NCI-H526 (cell line): ENCODE data around the gene CPT2.
A peak's percentile ranks its signal among the peaks of the same experiment; 100 is the strongest.
"Not testable (repeated sequence)": the region's sequence is repeated elsewhere in the genome, so short reads cannot be mapped to it uniquely, and the experiment has no call there.

Source experiments
- DNase-seq, 2 experiments: peaks; one replicate each; lab custom pipeline; 2025; lab: John Stamatoyannopoulos, UW

CPT2 gene

DNA sequence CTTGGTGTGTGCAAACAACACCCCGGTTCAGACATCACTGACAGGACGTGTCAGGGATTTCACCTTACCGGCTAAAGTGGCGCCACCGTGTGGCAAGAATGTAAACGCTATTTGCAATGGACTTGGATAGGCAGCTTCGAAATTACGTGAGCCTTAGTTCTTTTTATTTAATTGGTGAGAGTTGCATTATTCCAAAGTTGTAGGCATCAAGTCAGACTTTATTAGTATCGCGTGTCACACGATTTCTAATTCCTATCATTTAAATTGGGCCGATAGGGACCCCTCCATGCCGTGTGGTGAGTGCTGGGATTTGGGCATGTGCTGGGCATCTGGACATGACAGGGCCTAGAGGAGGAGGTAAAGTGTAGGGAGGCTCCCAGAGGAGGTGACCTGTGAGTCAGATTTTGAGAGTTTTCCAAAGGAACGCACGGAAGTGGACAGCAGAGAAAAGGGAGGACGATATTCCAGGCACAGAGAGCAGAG lies 14.5 kb upstream of the CPT2 start:
- DNase-seq = peak; percentile 14 to 84

DNA sequence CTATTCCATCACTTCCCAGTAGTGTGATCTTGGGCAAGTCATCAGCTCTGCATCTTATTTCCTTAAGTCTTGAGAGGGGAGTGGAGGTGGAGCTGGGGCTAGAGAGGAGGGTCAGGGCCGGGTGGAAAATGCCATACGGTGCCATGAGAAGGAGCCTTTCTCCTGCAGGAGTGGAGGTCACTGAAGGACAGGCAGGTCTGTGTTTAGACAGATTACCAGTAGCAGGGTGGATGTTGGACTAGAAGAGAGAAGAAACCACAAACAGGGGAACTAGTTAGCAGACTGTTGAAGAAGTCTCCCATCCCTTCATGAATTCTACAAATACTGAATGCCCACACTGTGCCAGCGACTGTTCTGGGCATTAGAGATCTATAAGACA lies 13.9 kb upstream of the CPT2 start:
- no peak for DNase-seq

DNA sequence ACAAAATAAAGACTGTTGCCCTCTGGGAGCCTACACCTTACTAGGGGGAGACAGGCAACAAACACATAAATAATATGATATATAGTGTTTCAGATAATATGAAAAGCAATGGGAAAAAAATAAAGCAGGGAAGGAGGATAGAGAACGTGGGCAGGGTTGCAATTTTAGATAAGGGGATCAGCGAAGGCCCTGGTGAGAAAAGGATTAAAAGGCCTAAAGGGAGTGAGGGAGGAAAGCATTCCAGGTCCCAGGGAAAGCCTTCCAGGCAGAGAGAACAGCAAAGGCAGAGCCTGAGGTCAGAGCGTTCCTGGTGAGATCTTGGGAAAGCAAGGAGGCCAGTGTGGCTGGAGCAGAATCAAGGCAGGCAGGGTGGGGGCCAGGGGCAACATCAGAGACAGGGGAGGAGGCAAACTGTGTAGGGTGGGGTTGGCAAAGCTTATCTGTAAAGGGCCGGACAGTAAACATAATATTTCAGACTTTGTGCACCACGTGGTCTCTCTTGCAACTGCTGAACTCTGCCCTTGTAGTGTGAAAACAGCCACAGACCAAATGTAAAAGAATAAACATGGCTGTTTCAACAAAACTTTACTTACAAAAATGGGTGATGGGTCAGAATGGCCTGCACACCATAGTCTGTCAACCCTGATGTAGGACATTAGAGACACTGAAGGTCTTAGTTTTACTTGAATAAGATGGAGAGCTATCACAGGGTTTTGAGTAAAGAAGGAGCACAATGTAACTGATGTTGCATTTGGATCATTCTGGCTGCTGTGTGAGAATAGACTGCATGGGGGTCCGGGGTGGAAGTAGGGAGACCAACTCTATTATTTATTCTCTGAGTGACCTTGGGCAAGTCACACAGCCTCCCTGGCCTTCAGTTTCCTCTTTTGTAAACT lies 13.3 kb upstream of the CPT2 start:
- no peak for DNase-seq

DNA sequence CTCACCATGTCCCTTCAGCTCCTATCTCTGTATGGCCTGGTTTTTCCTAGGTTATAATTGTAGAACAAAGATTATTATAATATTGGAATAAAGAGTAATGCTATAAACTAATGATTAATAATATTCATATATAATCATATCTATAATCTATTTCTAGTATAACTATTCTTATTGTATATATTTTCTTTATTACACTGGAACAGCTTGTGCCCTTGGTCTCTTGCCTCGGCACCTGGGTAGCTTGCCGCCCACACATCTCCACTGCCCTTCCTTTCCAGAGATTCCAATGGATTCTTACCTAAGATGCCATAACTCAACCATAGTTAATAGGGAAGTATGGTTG lies 10.7 kb upstream of the CPT2 start:
- not testable (repeated sequence) for DNase-seq

GRCh38 chr1:53186533-53186932 lies 10.1 kb upstream of the CPT2 start:
- no peak for DNase-seq

GRCh38 chr1:53187401-53187800 lies 9.2 kb upstream of the CPT2 start:
- no peak for DNase-seq

DNA sequence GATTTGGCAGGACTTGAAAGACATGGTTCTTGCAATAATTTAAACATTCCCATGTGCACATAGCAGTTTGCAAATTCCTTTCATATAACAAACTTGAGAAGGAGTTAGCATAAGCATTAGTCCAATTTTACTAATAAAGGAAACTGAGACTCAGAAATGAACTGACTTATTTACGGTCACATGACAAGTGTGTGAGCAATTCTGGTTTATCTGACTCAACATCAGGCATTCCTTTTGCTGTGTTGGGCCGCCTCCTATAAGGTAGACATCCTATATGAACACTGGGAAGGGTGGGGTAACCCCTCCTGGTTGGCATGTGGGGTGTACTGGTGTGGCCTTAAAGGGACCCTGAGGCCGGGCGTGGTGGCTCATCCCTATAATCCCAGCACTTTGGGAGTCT lies 8.5 kb upstream of the CPT2 start:
- no peak for DNase-seq

DNA sequence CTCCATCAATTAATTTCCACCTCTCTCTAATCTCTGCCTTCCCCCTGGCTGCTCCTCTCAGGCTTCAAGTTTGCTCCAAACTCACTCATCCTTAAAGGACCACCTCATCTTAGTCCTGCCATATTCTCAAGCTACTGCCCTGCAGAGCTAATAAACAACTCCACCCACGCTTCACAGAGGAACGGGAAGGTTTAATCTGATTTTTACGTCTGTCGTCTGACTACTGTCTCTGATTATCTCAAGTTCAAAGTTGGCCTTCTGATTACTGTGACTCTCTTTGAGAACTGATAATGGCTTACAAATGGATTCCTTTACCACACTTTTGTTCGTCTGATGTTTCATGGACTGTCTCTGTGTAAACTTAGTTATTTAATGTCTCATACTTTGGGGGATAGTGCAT lies 7.6 kb upstream of the CPT2 start:
- no peak for DNase-seq

- DNase-seq = no peak
Measured at GRCh38 chr1:53190210-53190611, 6.4 kb upstream of the CPT2 start.

DNA sequence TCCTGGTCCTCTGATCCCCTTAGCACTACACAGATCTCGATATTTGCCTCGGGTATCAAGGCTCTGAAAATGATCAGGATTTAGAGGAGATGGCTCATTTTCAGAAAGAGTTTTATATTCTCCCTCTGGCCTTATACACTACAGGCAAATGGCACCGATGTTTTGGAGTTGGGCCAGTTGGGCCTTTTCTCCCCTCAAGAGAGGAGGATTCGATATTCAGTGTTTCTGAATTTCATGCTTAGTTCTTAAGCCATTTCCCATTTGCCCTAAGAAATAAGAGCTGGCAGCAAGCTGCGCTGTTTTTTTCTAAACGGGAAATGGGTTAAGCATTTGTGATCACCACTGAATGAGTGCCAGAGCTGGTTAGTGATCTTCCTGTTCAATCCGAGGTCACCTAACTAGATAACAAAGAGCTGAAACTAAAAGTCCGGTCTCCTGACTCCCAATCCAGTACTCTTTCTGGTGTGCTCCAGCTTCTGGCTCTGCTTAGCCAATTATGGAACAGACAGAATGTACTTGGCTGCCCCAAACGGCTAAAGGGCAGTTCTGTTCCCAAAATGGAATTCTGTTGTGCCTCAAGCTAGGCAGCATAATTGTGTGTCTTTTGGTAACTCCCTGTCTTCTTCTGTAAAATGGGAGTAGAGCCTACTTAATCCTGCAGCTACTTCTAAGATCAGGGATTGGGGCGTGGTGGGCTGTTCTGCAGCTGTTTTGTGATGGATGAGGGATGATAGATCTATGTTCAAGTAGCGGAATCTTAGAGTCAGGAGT lies 1.2 kb upstream of the CPT2 start:
- no peak for DNase-seq

DNA sequence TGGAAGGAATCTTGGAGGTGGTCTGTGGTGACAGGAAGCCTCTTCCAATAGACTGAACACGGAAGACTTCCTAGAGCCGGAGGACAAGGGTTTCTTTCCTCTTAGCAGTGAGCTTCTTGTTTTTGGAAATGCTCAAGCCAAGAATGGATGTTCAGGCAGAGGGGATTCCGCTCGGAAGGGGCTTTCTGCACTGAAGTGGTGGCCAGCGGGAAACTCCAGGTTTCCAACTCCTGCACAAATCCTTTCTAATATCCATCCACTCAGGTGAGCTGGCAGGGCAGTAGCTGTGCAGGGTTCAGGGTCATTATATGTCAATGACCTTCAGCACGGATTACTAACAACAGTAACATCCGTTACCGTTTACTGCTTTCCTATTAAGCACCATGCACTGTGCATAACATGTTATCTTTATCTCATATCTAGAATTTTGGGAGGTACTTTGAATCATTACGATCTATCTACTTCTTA lies 573 bp upstream of the CPT2 start:
- DNase-seq = peak in 1 of 2 experiments; percentile 42

GRCh38 chr1:53197291-53198200 lies 922 bp downstream of the CPT2 start:
- peak in 1 of 2 experiments; percentile 26 for DNase-seq

GRCh38 chr1:53198241-53198651 lies 1.6 kb downstream of the CPT2 start:
- DNase-seq = no peak

DNA sequence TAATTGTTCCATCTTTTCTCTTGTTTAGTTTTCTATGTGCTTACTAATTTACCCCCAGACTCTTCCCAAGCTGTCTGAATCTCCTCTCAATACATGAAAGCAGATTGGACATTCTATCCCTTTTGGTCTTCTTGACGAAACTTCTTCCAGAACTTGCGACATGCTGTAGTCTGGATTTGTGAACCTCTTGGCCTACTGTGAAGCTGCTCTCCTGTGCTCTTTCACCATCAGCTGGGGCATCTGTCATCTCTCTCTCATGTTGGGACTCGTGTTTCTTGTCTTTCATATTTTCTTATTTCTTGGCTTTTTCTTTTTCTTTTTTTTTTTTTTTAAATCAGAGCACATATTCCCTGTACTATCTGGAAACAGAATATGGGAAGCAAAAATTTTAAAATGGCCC lies 6.8 kb downstream of the CPT2 start:
- no peak for DNase-seq

GRCh38 chr1:53205496-53205895 lies 8.9 kb downstream of the CPT2 start:
- DNase-seq = not testable (repeated sequence)

DNA sequence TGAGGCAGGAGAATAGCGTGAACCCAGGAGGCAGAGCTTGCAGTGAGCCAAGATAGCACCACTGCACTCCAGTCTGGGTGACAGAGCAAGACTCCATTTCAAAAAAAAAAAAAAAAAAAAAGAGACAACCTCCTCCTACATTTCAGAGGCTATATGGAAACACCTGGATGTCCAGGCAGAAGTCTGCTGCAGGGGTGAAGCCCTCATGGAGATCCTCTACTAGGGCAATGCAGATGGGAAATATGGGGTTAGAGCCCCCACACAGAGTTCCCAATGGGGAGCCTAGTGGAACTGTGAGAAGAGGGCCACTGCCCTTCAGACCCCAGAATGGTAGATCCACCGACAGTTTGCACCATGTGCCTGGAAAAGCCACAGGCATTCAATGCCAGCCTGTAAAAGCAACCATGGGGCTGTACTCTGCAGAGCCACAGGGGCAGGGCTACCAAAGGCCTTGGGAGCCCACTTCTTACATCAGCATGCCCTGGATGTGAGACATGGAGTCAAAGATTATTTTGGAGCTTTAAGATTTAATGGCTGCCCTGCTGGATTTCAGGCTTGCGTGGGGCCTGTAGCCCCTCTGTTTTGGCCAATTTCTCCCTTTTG lies 9.6 kb downstream of the CPT2 start:
- DNase-seq = peak in 1 of 2 experiments; percentile 11

GRCh38 chr1:53206735-53207379 lies 10.2 kb downstream of the CPT2 start:
- no peak for DNase-seq

DNA sequence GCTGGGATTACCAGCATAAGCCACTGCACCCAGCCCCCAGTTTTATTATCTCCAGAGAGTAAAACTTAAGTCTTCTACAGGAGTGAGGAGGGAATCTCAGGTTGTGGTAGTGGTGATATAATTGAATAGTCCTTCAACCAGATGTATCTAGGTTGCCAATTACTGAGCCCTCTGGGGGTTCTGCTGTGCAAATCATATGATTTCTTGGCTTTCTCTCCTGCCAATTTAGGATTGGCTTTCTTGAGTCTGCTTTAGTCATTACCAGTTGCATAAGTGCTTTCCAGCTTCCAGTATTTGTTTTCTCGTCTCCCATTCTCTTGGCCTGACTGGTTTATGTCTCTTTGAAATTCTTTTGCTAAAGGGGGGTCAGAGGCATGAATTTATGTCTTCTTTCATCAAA lies 11.1 kb downstream of the CPT2 start:
- no peak for DNase-seq

DNA sequence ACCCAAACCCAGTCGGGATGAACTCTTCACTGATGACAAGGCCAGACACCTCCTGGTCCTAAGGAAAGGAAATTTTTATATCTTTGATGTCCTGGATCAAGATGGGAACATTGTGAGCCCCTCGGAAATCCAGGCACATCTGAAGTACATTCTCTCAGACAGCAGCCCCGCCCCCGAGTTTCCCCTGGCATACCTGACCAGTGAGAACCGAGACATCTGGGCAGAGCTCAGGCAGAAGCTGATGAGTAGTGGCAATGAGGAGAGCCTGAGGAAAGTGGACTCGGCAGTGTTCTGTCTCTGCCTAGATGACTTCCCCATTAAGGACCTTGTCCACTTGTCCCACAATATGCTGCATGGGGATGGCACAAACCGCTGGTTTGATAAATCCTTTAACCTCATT lies 13.7 kb downstream of the CPT2 start:
- no peak for DNase-seq

DNA sequence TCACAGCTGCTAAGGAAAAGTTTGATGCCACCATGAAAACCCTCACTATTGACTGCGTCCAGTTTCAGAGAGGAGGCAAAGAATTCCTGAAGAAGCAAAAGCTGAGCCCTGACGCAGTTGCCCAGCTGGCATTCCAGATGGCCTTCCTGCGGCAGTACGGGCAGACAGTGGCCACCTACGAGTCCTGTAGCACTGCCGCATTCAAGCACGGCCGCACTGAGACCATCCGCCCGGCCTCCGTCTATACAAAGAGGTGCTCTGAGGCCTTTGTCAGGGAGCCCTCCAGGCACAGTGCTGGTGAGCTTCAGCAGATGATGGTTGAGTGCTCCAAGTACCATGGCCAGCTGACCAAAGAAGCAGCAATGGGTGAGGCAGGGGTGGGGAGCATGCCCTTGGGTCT lies 14.3 kb downstream of the CPT2 start:
- DNase-seq = no peak

GRCh38 chr1:53214376-53214940 lies 17.8 kb downstream of the CPT2 start:
- no peak for DNase-seq
